HUDEP-2 (cell line): ENCODE measurements around the gene POMT1.
"Not testable (repeated sequence)": the region's sequence is repeated elsewhere in the genome, so short reads cannot be mapped to it uniquely, and the experiment has no call there.

ENCODE experiments used
- DNase-seq, 76 experiments: peaks; one replicate each; lab custom pipeline; 2025; ENCODE audit not compliant: unreplicated experiment in 76 of 76; lab: John Stamatoyannopoulos, UW

The POMT1 gene, protein sequence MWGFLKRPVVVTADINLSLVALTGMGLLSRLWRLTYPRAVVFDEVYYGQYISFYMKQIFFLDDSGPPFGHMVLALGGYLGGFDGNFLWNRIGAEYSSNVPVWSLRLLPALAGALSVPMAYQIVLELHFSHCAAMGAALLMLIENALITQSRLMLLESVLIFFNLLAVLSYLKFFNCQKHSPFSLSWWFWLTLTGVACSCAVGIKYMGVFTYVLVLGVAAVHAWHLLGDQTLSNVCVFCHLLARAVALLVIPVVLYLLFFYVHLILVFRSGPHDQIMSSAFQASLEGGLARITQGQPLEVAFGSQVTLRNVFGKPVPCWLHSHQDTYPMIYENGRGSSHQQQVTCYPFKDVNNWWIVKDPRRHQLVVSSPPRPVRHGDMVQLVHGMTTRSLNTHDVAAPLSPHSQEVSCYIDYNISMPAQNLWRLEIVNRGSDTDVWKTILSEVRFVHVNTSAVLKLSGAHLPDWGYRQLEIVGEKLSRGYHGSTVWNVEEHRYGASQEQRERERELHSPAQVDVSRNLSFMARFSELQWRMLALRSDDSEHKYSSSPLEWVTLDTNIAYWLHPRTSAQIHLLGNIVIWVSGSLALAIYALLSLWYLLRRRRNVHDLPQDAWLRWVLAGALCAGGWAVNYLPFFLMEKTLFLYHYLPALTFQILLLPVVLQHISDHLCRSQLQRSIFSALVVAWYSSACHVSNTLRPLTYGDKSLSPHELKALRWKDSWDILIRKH

GRCh38 chr9:131502781-131503625 is at the start of gene POMT1:
Gene POMT1 (plus strand): TSS chr9:131502918. CDS start chr9:131504219, 1,301 bp downstream.
- peak in 73 of 76 experiments; percentile 12 to 87 (median 71) for DNase-seq

GRCh38 chr9:131454028-131454427 is 48.7 kb upstream of the POMT1 start:
- no peak for DNase-seq

- not testable (repeated sequence) for DNase-seq
Observed at GRCh38 chr9:131455655-131456054, 47.1 kb upstream of the POMT1 start.

DNA sequence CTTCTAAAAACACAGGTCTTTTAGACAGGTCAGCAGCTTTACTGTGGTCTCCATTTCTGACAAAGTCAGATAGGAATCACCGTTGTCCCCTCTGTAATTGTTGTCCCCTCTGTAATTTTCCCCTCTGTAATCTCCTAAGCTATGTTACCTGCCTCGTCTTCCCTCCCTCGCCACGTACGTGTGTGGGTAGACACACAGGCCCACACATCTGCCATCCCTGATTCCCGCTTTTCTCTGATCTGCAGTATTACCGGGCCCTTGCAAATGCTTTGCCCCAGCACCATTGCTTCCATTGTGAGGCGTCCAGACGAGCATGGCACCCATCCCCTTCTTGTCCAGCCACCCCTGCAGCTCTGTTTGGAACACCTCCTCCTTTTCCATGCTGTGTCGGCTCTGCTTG is 45.0 kb upstream of the POMT1 start:
- no peak for DNase-seq

GRCh38 chr9:131459056-131459455 is 43.7 kb upstream of the POMT1 start:
- DNase-seq = no peak

DNA sequence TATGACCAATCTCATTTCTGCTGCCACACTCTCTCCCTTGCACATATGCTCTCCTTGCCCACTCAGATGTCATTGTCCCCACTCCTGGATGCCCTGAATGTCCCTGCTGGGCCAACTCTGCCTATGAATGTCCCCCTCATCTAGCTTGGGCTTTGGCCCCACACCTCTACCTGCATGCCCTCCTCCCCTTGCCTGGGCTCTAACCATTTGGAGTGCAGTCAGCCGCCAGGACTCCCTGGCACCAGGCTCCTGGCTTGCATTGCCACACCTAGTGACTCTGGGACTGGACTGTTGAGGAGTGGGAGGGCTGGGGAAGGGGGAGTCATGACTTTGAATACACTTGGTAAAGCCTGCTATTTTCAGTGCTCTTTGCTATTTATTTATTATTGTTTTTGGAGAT is 41.6 kb upstream of the POMT1 start:
- DNase-seq = no peak

DNA sequence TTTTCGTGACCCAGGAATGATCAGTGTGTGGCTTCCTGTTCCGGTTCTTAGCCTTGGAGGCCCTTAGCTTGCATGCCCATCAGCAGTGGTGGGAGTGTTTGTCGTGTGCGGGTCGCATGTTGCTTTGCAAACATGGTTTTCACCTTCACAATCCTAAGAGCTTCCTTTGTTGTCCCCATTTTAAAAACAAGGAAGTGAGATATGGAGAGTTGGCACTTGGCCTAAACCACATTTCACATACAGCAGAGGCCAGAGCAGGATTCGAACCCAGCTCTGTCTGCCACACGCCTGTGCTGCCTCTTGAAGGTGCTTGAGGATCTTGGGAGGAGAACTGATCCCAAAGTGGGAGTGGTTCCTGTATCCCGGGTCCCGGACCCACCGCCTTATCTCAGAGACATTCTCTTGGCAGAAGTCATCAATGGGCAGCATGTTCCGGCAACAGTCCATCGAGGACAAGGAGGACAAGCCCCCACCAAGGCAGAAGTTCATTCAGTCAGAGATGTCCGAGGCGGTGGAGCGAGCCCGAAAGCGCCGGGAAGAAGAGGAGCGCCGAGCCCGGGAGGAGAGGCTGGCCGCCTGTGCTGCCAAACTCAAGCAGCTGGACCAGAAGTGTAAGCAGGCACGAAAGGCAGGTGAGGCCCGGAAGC is 38.2 kb upstream of the POMT1 start:
- DNase-seq = peak in 1 of 76 experiments; percentile 8

DNA sequence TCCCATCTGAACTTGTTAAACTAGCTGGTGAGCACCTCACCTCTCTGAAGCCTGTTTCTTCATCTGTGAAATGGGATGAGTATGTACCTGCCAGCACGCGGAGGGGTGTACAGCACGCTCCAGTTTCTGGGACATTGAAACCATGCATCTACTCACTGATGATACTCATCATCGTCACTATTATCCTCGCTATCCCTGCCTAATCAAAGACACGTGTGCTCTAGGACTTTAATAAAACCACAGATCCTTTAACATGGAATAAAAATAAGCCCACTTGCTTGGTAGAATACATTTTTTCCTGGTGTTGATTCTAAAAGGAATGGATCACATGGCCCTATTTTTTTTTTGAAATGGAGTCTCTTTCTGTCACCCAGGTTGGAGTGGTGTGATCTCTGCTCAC is 37.3 kb upstream of the POMT1 start:
- DNase-seq = no peak

DNA sequence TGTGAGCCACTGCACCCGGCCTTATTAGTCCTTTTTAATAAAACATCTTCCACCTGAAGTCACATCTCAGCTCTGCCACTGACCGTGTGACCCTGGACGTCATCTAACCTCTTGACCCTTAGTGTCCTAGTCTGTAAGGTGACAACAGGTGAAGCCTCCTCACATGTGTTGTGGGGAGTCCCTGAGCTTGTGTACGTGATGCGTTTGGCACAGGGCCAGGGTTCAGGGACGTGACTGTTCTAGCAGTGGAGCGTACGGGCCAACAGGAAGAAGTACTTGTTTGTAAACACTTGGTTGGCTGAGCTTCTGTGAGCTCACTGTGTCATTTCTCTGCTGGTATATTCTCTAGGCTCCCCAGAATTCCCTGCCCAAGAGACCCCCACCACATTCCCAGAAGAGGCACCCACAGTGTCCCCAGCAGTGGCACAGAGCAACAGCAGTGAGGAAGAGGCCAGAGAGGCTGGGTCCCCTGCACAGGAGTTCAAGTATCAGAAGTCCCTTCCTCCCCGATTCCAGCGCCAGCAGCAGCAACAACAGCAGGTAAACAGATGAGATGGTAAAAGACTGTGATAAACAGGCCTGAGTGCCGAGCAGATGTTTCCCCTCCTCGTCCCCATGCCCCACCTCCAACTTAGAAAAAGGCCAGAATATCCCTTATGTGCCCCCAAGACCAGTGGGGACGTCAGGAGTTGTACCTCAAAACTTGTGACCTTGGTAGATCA is 35.3 kb upstream of the POMT1 start:
- no peak for DNase-seq

GRCh38 chr9:131468031-131468430 is 34.7 kb upstream of the POMT1 start:
- DNase-seq = no peak

- no peak for DNase-seq
Observed at GRCh38 chr9:131469356-131469755, 33.4 kb upstream of the POMT1 start.

DNA sequence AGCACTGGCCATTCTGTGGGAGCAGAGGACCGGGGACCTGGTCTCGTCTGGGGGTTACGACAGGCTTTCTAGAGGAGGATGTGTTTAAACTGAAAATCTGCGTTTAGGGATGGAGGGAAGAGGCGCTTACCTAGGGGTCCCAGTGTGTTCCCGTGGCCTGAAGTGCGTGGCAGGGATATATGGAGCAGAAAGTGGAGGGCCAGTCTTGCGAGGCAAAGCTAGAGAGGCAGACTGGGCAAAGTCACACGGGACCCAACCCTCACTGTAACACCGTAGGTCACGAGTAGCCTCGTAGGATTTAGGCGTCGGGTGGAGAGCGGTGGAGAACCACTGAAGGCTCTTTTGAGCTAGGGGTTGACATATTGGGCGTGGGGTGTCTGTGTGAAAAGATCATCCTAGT is 32.8 kb upstream of the POMT1 start:
- DNase-seq = no peak

DNA sequence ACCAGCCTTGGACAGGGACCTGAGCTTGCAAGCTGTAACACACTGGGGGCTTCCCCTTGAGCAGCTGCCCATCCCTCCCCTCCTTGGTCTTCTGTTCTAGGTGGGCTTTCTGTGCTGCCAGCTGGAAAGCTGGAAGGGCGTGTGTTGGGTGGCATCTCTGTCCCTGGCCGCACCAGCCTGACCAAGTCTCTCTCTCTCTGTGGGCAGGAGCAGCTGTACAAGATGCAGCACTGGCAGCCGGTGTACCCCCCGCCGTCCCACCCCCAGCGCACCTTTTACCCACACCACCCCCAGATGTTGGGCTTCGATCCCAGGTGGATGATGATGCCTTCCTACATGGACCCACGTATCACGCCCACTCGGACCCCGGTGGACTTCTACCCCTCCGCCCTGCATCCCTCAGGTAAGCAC is 32.1 kb upstream of the POMT1 start:
- DNase-seq = no peak

GRCh38 chr9:131472085-131472484 is 30.6 kb upstream of the POMT1 start:
- DNase-seq = not testable (repeated sequence)

DNA sequence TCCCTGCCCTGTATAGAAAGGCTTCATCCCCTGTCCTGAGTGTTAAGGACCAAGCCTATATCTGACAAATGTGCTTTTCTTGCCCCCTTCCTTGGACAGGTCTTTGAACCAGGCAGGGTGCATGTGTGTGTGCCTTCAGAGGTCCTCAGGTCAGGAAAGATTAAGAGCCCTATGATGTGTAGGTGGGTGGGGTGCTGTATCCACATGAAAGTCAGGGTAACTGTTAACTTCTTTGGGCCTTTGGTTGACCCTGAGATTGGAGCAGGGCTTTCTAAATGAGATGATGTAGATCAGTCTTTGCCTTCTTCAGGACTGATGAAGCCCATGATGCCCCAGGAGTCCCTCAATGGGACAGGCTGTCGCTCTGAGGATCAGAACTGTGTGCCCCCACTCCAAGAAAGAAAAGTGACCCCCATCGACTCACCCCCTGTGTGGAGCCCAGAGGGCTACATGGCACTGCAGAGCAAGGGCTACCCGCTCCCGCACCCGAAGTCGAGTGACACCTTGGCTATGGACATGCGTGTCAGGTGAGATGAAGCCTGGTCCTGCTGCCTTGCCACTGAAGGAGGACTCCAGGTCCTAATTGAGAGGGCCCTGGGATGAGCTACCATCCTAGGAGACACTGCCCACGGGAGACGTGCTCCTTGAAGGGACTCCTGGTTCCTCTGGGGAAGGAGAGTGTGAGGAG is 29.4 kb upstream of the POMT1 start:
- no peak for DNase-seq

DNA sequence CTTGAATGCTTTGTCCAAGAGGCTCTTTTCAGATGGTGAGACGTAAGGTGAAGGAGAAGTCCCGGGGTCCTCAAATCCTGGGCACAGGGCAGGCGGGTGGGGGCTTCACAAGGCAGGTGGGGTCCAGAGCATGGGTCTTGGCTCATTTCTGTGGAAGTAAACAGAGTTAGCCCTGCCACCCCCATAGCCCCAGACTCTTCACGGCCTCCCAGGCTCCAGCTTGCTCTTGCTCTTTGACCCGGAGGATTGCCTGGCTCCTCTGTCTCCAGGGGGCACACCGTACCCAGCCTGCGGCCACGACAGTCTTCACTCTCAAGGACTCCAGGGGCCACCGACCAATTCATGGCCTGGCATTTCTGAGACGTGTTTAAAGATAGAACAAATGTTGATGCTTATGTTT is 28.8 kb upstream of the POMT1 start:
- no peak for DNase-seq

- no peak for DNase-seq
Observed at GRCh38 chr9:131474711-131475110, 28.0 kb upstream of the POMT1 start.

GRCh38 chr9:131475111-131475955 is 27.4 kb upstream of the POMT1 start:
- DNase-seq = no peak
